ENCODE data around the gene SLC9A3. TPM values are rescaled to one million over a fixed set of nuclear protein-coding genes. Genes with fewer than 3 reads are reported as not detected.

SLC9A3 gene
- total RNA-seq, 2 experiments from 2014 or later, result 2.3 to 2.5 TPM

DNA sequence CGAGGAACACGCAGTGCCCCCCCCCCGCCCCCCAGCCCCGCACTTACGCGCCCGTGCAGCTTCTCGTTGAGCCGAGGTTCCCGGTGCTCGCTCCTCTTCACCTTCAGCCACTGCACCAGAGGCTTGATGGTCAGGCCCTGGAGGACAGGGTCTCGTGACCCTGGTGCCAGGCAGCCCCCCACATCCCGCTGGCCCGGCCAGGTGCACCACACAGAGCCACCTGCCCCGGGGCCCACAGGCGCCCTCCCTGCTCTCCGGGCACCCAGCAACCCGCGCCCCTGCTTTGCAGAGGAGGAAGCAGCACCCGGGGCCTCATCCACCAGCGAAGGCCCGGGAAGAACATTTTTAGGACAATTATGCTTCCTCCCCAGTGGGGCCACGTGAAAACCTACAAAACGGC, 42.2 kb downstream of the SLC9A3 start:
- intact Hi-C loops (cut with DNase I, micrococcal nuclease), result no loop called here
- H3K27ac ChIP-seq (ENCODE audit: low read depth in 1 of 2, low read length in 2 of 2), result no peak overlapping the region
- H3K36me3 Mint-ChIP-seq (ENCODE audit: low read depth), result no peaks in the 10 kb centered on the region

DNA sequence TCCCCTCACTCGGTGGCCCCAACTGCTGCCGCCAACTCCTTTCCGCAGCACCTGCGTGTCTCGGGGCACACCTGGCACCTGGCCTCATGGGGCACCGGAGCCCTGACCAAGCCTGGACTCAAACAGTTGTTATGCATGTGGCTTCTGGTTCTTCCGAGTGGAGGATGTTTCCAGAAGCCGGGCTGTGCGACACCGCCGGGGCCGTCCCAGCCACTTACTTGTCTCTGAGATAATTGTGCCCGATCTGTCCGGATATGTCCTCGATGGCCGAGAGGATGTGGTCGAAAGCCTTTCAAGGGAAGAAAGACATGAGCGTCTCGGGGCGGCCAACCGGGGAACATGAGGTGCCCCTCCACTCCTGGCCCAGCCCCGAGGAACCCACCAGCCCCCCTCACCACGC, 42.9 kb downstream of the SLC9A3 start:
- intact Hi-C loops (cut with DNase I, micrococcal nuclease), result no loop called here
- peaks cover 22 to 27% of the 10 kb centered on the region in 2 experiments for H3K27me3 ChIP-seq (ENCODE audit: control insufficient read depth in 1 of 2, insufficient read depth in 2 of 2, low read length in 2 of 2)

More for the DNA sequence above, 42.2 kb downstream of the SLC9A3 start:
- peaks cover 34% of the 10 kb centered on the region for H3K27me3 Mint-ChIP-seq
- DNase-seq, result no peak
- ChIA-PET POLR2A (no interaction called here), CTCF (no interaction called here)
- no peak overlapping the region for H3K4me3 Mint-ChIP-seq
- H3K4me1 Mint-ChIP-seq (ENCODE audit: low read depth), result no peaks in the 10 kb centered on the region
- no peaks in the 10 kb centered on the region for H3K9me3 Mint-ChIP-seq
- Histone ChIP-seq H3K36me3 (ENCODE audit: insufficient read depth, low read length) (no peaks in the 10 kb centered on the region), H3K9me3 (ENCODE audit: control insufficient read depth in 1 of 2, insufficient read depth in 1 of 2, low read length in 2 of 2) (peaks cover 0 to 32% of the 10 kb centered on the region in 2 experiments), H3K4me1 (ENCODE audit: insufficient read depth, low read length) (peaks cover 17% of the 10 kb centered on the region), H3K27me3 (ENCODE audit: control insufficient read depth in 1 of 2, insufficient read depth in 2 of 2, low read length in 2 of 2) (peaks cover 23 to 24% of the 10 kb centered on the region in 2 experiments), H3K4me3 (ENCODE audit: low read length) (no peak overlapping the region)
- no peak overlapping the region for H3K27ac Mint-ChIP-seq
- no peak for ATAC-seq (ENCODE audit: poor library complexity)
- TF ChIP-seq, protein P1, sequence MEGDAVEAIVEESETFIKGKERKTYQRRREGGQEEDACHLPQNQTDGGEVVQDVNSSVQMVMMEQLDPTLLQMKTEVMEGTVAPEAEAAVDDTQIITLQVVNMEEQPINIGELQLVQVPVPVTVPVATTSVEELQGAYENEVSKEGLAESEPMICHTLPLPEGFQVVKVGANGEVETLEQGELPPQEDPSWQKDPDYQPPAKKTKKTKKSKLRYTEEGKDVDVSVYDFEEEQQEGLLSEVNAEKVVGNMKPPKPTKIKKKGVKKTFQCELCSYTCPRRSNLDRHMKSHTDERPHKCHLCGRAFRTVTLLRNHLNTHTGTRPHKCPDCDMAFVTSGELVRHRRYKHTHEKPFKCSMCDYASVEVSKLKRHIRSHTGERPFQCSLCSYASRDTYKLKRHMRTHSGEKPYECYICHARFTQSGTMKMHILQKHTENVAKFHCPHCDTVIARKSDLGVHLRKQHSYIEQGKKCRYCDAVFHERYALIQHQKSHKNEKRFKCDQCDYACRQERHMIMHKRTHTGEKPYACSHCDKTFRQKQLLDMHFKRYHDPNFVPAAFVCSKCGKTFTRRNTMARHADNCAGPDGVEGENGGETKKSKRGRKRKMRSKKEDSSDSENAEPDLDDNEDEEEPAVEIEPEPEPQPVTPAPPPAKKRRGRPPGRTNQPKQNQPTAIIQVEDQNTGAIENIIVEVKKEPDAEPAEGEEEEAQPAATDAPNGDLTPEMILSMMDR (IDR thresholded peaks at IDR 0.05), result no peak

DNA sequence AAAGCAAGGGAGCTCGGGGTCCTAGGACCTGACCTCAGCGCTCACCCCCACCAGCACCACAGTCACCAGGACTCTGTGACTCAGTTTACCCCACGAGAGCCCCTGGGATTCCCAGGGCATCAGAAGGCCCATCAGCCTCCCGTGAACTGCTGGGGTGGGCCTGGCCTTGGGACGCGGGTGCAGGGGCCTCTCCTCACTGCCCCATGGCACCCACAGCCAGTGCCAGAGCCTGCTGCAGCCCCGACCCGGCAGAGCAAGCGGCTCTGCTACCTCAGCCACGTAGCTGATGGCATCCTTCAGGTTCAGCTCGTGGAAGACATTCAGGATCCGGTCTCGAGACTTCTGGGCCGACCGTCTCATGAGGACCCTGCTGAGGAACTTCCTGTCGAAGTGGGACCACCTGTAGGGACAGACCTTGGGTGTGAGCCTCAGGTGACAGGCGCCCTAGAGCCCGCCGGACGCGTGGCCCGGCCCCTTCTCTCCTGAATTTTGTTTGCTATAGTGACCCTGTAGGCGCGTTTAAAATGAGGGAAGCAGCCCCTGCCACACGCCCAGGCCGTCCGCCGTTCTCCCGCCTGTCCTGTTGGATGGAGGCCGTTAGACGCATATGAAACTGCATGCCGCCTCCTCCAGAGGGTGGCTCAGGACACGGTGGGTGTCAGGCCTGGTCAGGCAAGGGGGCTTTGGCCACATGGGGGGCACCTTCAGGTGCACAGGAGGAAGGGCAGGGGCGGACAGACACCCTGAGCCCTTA, 44.5 kb downstream of the SLC9A3 start:
- H3K27me3 ChIP-seq (ENCODE audit: control insufficient read depth in 1 of 2, insufficient read depth in 2 of 2, low read length in 2 of 2), result peaks cover 29 to 30% of the 10 kb centered on the region in 2 experiments
- DNase-seq, result no peak
- no peak overlapping the region for H3K4me3 Mint-ChIP-seq
- H3K9me3 Mint-ChIP-seq, result no peaks in the 10 kb centered on the region
- no peaks in the 10 kb centered on the region for H3K4me1 Mint-ChIP-seq (ENCODE audit: low read depth)
- peaks cover 15% of the 10 kb centered on the region for H3K4me1 ChIP-seq (ENCODE audit: insufficient read depth, low read length)
- ChIA-PET POLR2A (interaction anchor here (0.9 kb wide), 1 partner anchor 8 kb away, joined by 4 read pairs; no protein-coding TSS in a partner anchor), CTCF (no interaction called here)
- H3K36me3 ChIP-seq (ENCODE audit: insufficient read depth, low read length), result no peaks in the 10 kb centered on the region
- H3K27ac Mint-ChIP-seq, result no peak overlapping the region
- H3K36me3 Mint-ChIP-seq (ENCODE audit: low read depth), result no peaks in the 10 kb centered on the region
- intact Hi-C loops (cut with DNase I, micrococcal nuclease), result no loop called here
- peaks cover 0 to 44% of the 10 kb centered on the region in 2 experiments for H3K9me3 ChIP-seq (ENCODE audit: control insufficient read depth in 1 of 2, insufficient read depth in 1 of 2, low read length in 2 of 2)
- no peak for ATAC-seq (ENCODE audit: poor library complexity)
- no peak overlapping the region for H3K4me3 ChIP-seq (ENCODE audit: low read length)
- H3K27me3 Mint-ChIP-seq, result peaks cover 33% of the 10 kb centered on the region
- TF ChIP-seq, protein P1 (IDR thresholded peaks at IDR 0.05), result no peak
- H3K27ac ChIP-seq (ENCODE audit: low read depth in 1 of 2, low read length in 2 of 2), result no peak overlapping the region

More for the DNA sequence above, 42.9 kb downstream of the SLC9A3 start:
- H3K4me3 Mint-ChIP-seq, result no peak overlapping the region
- TF ChIP-seq, protein P1 (IDR thresholded peaks at IDR 0.05), result no peak
- DNase-seq (no peak), ATAC-seq (ENCODE audit: poor library complexity) (no peak)
- POLR2A ChIA-PET, result no interaction called here
- Histone ChIP-seq H3K27ac (ENCODE audit: low read depth in 1 of 2, low read length in 2 of 2) (no peak overlapping the region), H3K9me3 (ENCODE audit: control insufficient read depth in 1 of 2, insufficient read depth in 1 of 2, low read length in 2 of 2) (peaks cover 0 to 37% of the 10 kb centered on the region in 2 experiments), H3K36me3 (ENCODE audit: insufficient read depth, low read length) (no peaks in the 10 kb centered on the region), H3K4me1 (ENCODE audit: insufficient read depth, low read length) (peaks cover 14% of the 10 kb centered on the region), H3K4me3 (ENCODE audit: low read length) (no peak overlapping the region)
- H3K27ac Mint-ChIP-seq, result no peak overlapping the region
- no peaks in the 10 kb centered on the region for H3K9me3 Mint-ChIP-seq
- H3K27me3 Mint-ChIP-seq, result peaks cover 35% of the 10 kb centered on the region
- no peaks in the 10 kb centered on the region for H3K4me1 Mint-ChIP-seq (ENCODE audit: low read depth)
- H3K36me3 Mint-ChIP-seq (ENCODE audit: low read depth), result no peaks in the 10 kb centered on the region
- CTCF ChIA-PET, result no interaction called here
